ENCODE data around the gene RPS19BP1.

The RPS19BP1 gene

DNA sequence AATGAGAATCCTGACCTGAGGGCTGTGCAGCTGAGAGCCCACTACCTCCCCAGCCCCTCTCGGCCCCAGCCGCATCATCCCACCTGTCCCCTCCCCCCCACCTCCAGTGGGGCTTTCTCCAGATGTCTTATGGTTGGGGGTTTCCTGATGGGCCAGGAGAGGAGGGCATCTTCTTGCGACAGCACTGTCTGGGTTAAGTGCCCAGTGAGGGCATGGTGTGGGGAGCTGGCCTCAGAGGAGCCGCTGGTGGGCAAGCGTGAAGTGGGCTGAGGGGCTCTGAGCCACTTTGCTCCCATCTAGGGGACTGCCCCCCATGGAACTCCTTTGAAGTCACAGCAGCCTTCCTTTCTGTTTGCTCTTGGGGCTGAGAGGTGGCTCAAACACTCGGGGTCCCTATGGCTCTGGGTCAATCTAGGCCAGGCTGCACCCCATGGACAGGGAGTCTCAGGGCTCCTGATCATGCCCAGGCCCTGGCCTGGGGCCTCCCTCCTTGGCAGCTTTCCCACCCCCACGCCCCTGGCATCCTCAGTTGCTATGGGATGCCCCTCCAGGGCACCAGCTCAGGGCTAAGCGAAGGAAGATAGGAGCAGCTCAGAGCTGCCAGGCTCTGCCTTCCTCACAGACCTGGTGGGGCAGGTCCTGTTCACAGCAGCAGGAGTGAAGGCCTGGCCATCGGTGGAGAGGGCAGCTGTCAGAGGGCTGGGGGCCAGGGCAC, 41.4 kb downstream of the RPS19BP1 start:
- DNase-seq (ENCODE audit: low read depth in 2 of 2): no peak

DNA sequence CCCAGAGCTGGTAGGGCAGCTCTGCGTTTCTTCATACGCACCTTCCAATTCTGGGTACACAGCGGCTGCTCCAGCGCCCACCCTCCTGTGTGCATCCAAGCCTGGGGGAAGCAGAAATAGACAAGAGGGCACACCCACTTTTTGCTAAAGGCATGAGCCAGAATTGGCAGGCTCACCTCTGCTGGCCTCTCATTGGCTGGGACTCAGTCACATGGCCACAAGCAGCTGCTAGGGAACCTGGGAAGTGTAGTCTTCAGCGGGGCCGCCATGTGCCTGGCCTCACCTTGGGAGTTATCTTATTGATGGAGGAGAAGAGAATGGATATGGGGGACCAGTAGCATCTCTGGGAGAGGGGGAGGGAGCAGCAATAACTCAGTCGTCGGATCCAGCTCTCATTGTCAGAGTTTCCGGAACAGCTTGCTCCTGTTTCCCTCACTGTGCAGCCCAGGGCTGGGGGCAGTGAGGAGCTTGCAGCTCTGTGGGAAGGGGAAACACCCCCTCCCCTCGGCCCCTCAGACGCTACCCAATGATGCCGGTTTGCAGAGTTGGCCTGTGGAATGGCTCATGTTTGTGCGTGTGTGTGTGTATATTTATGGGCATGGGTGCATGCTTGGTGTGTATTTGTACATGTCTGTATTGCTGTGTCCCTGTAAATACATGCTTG, 42.3 kb downstream of the RPS19BP1 start:
- peak in 1 of 2 experiments; percentile 12 for DNase-seq (ENCODE audit: low read depth in 2 of 2)

DNA sequence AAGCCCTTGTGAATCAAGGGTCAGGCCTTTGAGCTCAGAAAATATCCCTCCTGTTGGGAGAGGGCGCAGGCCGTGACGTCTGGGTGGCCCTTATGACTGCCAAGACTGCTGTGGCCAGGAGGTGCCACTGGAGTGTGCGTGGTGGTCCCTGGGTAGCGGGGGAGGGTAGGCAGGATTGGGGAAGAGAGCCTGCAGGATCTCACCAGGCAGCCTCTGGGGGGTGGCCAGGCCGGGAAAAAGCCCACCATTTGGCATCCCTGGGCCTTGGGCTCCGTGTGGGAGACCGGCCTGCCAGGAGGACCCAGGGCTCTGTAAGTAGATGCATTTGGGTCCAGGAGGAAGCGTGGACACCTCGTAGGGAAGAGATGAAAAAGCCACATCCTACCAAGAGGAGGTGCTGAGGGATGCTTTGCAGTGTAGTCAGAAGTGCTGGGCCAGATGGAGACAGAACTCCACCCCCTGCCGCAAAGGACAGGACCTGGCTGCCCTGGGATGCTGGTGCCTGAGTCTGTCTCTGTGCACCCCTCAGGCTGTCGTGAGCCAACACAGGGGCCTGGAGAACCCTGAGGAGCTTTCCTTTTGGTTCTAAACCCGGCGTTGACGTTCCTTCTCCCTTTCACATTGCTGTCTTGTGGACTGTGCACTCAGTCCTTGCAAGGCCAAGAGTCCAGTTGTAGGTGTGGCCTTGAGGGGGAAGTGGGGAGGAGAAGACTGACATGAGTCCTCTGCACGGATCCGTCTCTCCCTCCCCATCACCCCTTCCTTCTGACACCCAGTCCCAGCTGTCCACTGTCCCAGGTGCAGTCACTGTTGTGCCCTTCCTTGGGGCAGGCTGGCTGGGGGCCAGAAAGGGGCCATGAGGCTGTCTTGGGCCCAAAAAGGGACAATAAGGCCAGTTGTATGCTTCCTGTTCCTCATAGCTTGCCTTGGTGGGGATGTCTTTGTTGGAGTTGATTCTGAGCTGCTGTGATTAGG, 43.2 kb downstream of the RPS19BP1 start:
- no peak for DNase-seq (ENCODE audit: low read depth in 2 of 2)

DNA sequence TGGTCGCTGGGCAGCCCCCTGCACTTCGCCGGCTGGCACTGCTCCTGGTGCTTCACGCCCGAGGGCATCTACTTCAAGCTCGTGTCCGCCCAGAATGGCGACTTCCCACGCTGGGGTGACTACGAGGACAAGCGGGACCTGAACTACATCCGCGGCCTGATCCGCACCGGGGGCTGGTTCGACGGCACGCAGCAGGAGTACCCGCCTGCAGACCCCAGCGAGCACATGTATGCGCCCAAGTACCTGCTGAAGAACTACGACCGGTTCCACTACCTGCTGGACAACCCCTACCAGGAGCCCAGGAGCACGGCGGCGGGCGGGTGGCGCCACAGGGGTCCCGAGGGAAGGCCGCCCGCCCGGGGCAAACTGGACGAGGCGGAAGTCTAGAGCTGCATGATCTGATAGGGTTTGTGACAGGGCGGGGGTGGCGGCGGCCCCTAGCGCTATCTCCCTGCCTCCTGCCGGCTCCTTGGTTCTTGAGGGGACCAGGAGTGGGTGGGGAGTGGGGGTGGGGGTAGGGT, 43.9 kb downstream of the RPS19BP1 start:
- no peak for DNase-seq (ENCODE audit: low read depth in 2 of 2)

DNA sequence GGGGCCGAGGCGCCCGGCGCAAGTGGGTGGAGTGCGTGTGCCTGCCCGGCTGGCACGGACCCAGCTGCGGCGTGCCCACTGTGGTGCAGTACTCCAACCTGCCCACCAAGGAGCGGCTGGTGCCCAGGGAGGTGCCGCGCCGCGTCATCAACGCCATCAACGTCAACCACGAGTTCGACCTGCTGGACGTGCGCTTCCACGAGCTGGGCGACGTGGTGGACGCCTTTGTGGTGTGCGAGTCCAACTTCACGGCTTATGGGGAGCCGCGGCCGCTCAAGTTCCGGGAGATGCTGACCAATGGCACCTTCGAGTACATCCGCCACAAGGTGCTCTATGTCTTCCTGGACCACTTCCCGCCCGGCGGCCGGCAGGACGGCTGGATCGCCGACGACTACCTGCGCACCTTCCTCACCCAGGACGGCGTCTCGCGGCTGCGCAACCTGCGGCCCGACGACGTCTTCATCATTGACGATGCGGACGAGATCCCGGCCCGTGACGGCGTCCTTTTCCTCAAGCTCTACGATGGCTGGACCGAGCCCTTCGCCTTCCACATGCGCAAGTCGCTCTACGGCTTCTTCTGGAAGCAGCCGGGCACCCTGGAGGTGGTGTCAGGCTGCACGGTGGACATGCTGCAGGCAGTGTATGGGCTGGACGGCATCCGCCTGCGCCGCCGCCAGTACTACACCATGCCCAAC, 44.6 kb downstream of the RPS19BP1 start:
- DNase-seq (ENCODE audit: low read depth in 2 of 2): no peak

DNA sequence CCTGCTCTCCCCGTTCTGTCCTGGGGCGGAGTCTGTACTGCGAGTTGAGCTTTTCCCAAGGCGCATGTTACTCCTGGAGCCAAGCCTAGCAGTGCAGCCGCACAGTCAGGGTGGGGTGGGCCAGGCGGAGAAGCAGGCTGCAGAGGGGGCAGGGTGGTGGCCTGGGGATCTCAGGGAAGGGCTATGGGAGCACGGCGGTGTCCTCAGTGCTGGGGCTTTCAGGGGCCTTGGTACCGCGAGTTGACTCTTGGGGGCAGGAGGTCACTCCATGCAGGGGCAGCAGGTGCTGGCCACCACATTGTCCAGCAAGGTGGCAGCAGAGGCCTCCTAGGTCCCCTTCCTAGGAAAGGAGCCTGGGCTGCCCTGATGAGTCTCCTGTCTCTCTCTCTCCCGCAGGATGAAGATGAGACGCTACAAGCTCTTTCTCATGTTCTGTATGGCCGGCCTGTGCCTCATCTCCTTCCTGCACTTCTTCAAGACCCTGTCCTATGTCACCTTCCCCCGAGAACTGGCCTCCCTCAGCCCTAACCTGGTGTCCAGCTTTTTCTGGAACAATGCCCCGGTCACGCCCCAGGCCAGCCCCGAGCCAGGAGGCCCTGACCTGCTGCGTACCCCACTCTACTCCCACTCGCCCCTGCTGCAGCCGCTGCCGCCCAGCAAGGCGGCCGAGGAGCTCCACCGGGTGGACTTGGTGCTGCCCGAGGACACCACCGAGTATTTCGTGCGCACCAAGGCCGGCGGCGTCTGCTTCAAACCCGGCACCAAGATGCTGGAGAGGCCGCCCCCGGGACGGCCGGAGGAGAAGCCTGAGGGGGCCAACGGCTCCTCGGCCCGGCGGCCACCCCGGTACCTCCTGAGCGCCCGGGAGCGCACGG, 45.4 kb downstream of the RPS19BP1 start:
- no peak for DNase-seq (ENCODE audit: low read depth in 2 of 2)

DNA sequence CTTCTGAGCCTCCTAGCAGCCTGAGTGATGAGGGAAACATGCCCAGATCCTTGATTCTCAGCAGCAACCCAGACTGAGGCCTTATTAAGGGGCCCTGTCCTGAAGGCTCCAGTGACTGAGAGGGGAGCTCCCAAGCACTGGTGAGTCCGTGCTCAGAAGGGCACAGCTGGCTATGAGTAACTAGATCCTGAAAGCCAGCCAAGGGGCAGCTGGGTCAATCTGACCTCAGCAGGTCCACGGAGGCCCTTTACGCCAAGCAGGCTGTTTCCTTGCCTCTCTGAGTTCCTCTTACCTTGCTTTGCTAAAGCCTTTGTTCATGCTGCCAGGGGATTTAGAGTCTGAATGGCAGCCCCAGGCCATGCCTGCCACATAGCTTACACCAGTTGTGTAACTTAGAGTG, 49.8 kb downstream of the RPS19BP1 start:
- DNase-seq (ENCODE audit: low read depth in 2 of 2): no peak

DNA sequence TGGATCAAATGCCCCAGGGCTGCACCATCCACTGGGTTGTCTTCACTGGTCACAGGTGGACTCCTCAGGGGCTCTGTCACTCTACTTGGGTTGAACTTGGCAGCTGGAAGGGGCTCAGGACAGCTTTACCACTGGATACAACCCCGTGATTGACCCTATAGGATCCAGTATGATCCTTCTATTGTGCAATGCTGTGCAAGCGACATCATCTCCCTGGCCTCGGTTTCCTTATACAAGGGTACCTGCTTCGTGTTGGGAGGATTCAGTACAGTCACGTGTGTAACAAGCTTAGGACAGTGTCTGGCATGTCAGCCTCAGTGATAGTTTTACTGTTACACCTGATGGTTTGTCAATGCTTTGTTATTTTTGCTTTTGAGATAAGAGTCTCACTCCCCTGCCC, 51.0 kb downstream of the RPS19BP1 start:
- no peak for DNase-seq (ENCODE audit: low read depth in 2 of 2)

DNA sequence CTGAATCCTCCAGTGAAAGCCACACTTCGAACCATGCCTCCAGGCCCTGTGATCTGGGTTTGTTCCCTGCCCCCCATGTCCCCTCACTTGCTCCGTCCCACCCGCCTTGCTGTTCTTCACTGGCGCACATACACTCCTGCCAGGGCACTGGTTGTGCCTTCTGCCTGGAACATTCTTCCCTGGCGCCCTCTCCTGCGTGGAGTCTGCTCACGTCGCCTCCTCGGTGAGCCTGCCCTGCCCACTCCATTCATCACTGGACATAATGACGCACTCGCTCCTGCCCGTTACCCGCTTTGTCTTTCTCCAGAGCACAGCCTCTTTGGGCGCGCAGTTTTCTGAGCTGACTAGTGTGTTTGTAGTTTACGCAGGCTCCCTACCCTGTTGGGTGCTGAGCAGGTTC, 51.5 kb downstream of the RPS19BP1 start:
- DNase-seq (ENCODE audit: low read depth in 2 of 2): no peak

DNA sequence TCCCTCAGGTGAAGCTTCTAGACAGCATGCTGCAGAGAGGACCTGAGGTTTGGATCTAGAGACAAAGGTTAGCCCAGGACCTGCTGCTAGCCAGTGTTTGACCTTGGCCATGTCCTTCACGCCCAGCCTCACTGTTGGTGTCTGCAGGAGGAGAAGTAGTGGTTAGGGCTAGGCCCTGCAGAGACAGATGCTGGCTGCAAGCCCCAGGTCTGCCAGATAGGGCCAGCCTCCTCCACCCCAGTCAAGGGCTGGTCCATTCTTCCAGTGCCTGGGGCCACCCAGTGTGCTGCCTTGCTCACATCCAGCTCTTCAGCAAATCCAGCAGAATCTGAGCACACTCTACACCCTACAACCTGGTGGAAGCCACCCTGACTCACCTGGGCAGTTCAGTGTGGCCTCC, 52.0 kb downstream of the RPS19BP1 start:
- no peak for DNase-seq (ENCODE audit: low read depth in 2 of 2)

DNA sequence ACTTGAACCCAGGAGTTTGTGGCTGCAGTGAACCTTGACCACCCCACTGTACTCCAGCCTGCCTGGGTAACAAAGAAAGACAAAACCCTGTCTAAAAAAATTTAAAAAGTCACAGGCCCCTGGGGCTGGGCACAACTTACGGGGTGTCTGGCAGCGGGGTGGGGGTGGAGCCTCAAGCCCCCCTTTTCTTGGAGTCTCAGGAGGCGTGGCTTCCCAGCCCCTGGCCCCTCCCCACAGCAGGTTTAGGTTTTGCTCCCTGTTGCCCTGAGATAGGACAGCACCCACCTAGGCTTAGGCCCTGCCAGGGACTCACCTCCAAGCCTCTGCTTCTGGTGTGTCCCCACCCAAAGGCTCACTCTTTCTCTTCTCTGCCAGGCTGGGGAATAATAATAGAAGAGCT, 53.3 kb downstream of the RPS19BP1 start:
- DNase-seq (ENCODE audit: low read depth in 2 of 2): no peak
